Measurements from ENCODE around the gene MARCHF2. TPM values are rescaled to one million over a fixed set of nuclear protein-coding genes. Genes with fewer than 3 reads are reported as not detected.

The MARCHF2 gene
- total RNA-seq, 1 donor from 2014 or later: 100.0 TPM

- ATAC-seq (ENCODE audit: poor library complexity) (no peak), DNase-seq (no peak)
- intact Hi-C loops (cut with DNase I): no loop called here
These were observed 48.8 kb downstream of the MARCHF2 start for GRCh38 chr19:8461891-8462290.

- DNase-seq: no peak
- intact Hi-C loops (cut with DNase I): no loop called here
- no peak for ATAC-seq (ENCODE audit: poor library complexity)
These were observed 49.5 kb downstream of the MARCHF2 start for GRCh38 chr19:8462571-8462970.

GRCh38 chr19:8463365-8463764, 50.3 kb downstream of the MARCHF2 start:
- DNase-seq (no peak), ATAC-seq (ENCODE audit: poor library complexity) (no peak)
- intact Hi-C loops (cut with DNase I): no loop called here

- intact Hi-C loops (cut with DNase I): no loop called here
- no peak for DNase-seq
- ATAC-seq (ENCODE audit: poor library complexity): no peak
These were observed 52.9 kb downstream of the MARCHF2 start for GRCh38 chr19:8466018-8466417.

- no peak for DNase-seq
- ATAC-seq (ENCODE audit: poor library complexity): no peak
- intact Hi-C loops (cut with DNase I): no loop called here
These were observed 55.0 kb downstream of the MARCHF2 start for GRCh38 chr19:8468124-8468523.

- ATAC-seq (ENCODE audit: poor library complexity): no peak
- intact Hi-C loops (cut with DNase I): no loop called here
- DNase-seq: no peak
These were observed 55.8 kb downstream of the MARCHF2 start for GRCh38 chr19:8468761-8469373.

- peak; percentile 19 for ATAC-seq (ENCODE audit: poor library complexity)
- DNase-seq: no peak
- intact Hi-C loops (cut with DNase I): no loop called here
These were observed 56.7 kb downstream of the MARCHF2 start for GRCh38 chr19:8469613-8470368.

GRCh38 chr19:8473648-8474476, 60.8 kb downstream of the MARCHF2 start:
- DNase-seq (no peak), ATAC-seq (ENCODE audit: poor library complexity) (no peak)
- intact Hi-C loops (cut with DNase I): no loop called here

- intact Hi-C loops (cut with DNase I): no loop called here
- ATAC-seq (ENCODE audit: poor library complexity) (peak; percentile 31), DNase-seq (no peak)
These were observed 61.9 kb downstream of the MARCHF2 start for GRCh38 chr19:8475005-8475404.

GRCh38 chr19:8476524-8476923, 63.4 kb downstream of the MARCHF2 start:
- DNase-seq: no peak
- peak; percentile 73 for ATAC-seq (ENCODE audit: poor library complexity)
- intact Hi-C loops (cut with DNase I): no loop called here

GRCh38 chr19:8477889-8478288, 64.8 kb downstream of the MARCHF2 start:
- intact Hi-C loops (cut with DNase I): no loop called here

GRCh38 chr19:8478598-8478997, 65.5 kb downstream of the MARCHF2 start:
- intact Hi-C loops (cut with DNase I): no loop called here
- ATAC-seq (ENCODE audit: poor library complexity) (no peak), DNase-seq (no peak)

More at GRCh38 chr19:8477889-8478288, 64.8 kb downstream of the MARCHF2 start:
- DNase-seq (no peak), ATAC-seq (ENCODE audit: poor library complexity) (no peak)

- intact Hi-C loops (cut with DNase I): no loop called here
- ATAC-seq (ENCODE audit: poor library complexity) (peak; percentile 24), DNase-seq (no peak)
These were observed 68.1 kb downstream of the MARCHF2 start for GRCh38 chr19:8481201-8481600.

GRCh38 chr19:8481616-8482015, 68.5 kb downstream of the MARCHF2 start:
- DNase-seq: no peak
- no peak for ATAC-seq (ENCODE audit: poor library complexity)
- intact Hi-C loops (cut with DNase I): no loop called here

- intact Hi-C loops (cut with DNase I): no loop called here
- DNase-seq (no peak), ATAC-seq (ENCODE audit: poor library complexity) (no peak)
These were observed 69.6 kb downstream of the MARCHF2 start for GRCh38 chr19:8482696-8483095.

GRCh38 chr19:8483165-8483564, 70.1 kb downstream of the MARCHF2 start:
- no peak for DNase-seq
- no peak for ATAC-seq (ENCODE audit: poor library complexity)
- intact Hi-C loops (cut with DNase I): no loop called here

GRCh38 chr19:8484331-8484894, 71.3 kb downstream of the MARCHF2 start:
- intact Hi-C loops (cut with DNase I): no loop called here
- ATAC-seq (ENCODE audit: poor library complexity) (peak; percentile 44), DNase-seq (peak; percentile 74)

- intact Hi-C loops (cut with DNase I): no loop called here
- ATAC-seq (ENCODE audit: poor library complexity) (no peak), DNase-seq (peak; percentile 35)
These were observed 72.7 kb downstream of the MARCHF2 start for GRCh38 chr19:8485561-8486371.

Measured in Right ventricle myocardium superior (tissue), 1 donor.